ENCODE measurements around the gene METTL21C. TPM values are rescaled to one million over a fixed set of nuclear protein-coding genes. Genes with fewer than 3 reads are reported as not detected.

METTL21C gene
- polyA plus RNA-seq, 3 donors, result not detected

DNA sequence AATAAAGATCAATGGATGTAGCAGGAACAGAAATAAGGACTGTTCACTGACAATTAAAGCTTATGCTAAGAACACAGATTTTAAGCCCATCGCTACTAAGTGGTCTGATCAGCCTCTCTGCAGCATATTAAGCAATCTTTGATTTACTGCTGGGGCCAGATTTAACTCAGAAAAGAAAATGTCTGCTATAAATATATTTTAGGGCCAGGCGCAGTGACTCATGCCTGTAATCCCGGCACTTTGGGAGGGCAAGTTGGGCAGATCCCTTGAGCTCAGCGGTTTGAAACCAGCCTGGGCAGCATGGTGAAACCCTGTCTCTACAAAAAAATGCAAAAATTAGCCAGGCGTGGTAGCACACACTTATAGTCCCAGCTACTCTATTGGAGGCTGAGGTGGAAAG is 43.0 kb downstream of the METTL21C start:
- Histone ChIP-seq H3K27ac (ENCODE audit: low read depth in 1 of 2, low read length in 2 of 2) (no peak overlapping the region), H3K4me3 (replicated peaks in 1 of 3; ENCODE audit: low read depth in 2 of 3, low read length in 3 of 3) (no peak overlapping the region), H3K36me3 (replicated peaks in 1 of 2; ENCODE audit: control insufficient read depth in 1 of 2, insufficient read depth in 2 of 2, low read length in 2 of 2) (peaks cover 78 to 95% of the 10 kb centered on the region in 2 donors), H3K27me3 (ENCODE audit: control insufficient read depth in 2 of 2, insufficient read depth in 2 of 2, low read length in 2 of 2) (no peaks in the 10 kb centered on the region), H3K9me3 (replicated peaks in 1 of 2; ENCODE audit: control insufficient read depth in 1 of 2, insufficient read depth in 1 of 2, low read length in 2 of 2) (no peaks in the 10 kb centered on the region), H3K4me1 (ENCODE audit: control insufficient read depth in 1 of 2, insufficient read depth in 2 of 2, low read length in 2 of 2) (no peaks in the 10 kb centered on the region), H3K4me2 (replicated peaks; ENCODE audit: extremely low read depth, low read length, poor library complexity, severe bottlenecking) (no peak overlapping the region), H4K20me1 (ENCODE audit: insufficient read depth, low read length) (no peaks in the 10 kb centered on the region), H2AFZ (ENCODE audit: insufficient read depth, low read depth, low read length, poor library complexity, severe bottlenecking) (no peak overlapping the region), H3K9ac (ENCODE audit: insufficient read depth, low read length, poor library complexity, severe bottlenecking) (no peak overlapping the region), H3K79me2 (ENCODE audit: insufficient read depth, low read length) (no peaks in the 10 kb centered on the region)
- DNase-seq, result no peak
- Mint-ChIP-seq H3K27me3 (ENCODE audit: low read depth in 3 of 3) (no peaks in the 10 kb centered on the region), H3K4me3 (no peak overlapping the region), H3K36me3 (peaks cover 44 to 63% of the 10 kb centered on the region in 2 donors), H3K9me3 (peaks cover 0 to 2% (median 0%) of the 10 kb centered on the region in 7 donors), H3K27ac (no peak overlapping the region), H3K4me1 (no peaks in the 10 kb centered on the region)
- WGBS (ENCODE audit: insufficient coverage), result 100% methylated on average over 4 of the region's 5 CpGs
- TF ChIP-seq, protein P1, sequence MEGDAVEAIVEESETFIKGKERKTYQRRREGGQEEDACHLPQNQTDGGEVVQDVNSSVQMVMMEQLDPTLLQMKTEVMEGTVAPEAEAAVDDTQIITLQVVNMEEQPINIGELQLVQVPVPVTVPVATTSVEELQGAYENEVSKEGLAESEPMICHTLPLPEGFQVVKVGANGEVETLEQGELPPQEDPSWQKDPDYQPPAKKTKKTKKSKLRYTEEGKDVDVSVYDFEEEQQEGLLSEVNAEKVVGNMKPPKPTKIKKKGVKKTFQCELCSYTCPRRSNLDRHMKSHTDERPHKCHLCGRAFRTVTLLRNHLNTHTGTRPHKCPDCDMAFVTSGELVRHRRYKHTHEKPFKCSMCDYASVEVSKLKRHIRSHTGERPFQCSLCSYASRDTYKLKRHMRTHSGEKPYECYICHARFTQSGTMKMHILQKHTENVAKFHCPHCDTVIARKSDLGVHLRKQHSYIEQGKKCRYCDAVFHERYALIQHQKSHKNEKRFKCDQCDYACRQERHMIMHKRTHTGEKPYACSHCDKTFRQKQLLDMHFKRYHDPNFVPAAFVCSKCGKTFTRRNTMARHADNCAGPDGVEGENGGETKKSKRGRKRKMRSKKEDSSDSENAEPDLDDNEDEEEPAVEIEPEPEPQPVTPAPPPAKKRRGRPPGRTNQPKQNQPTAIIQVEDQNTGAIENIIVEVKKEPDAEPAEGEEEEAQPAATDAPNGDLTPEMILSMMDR (IDR thresholded peaks at IDR 0.05), result no peak
- intact Hi-C loops (cut with micrococcal nuclease), result no loop called here

DNA sequence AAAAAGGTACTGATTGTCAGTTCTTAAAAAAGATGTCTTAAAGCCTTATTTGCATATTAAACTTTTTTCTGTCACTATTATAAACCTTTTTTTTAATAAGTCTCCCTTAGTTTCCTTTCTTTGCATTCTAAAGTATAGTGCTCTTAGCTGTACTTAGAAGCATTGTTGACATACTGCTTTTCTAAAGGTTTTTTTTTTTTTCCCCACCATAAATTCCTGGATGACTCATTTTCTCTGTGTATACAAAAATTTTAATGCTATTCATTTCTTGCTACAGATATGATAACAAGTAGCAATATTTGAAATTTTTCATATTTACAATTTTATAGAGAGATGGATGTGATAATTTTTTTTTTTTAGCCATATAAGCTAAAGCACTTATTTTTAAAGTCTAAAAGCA is 43.5 kb downstream of the METTL21C start:
- Mint-ChIP-seq H3K27me3 (ENCODE audit: low read depth in 3 of 3) (no peaks in the 10 kb centered on the region), H3K4me3 (no peak overlapping the region), H3K36me3 (peaks cover 47 to 66% of the 10 kb centered on the region in 2 donors), H3K27ac (no peak overlapping the region), H3K9me3 (peaks cover 0 to 2% (median 0%) of the 10 kb centered on the region in 7 donors), H3K4me1 (no peaks in the 10 kb centered on the region)
- intact Hi-C loops (cut with micrococcal nuclease), result no loop called here
- H3K9ac ChIP-seq (ENCODE audit: insufficient read depth, low read length, poor library complexity, severe bottlenecking), result no peak overlapping the region
- H3K4me3 ChIP-seq (replicated peaks in 1 of 3; ENCODE audit: low read depth in 2 of 3, low read length in 3 of 3), result no peak overlapping the region
- H2AFZ ChIP-seq (ENCODE audit: insufficient read depth, low read depth, low read length, poor library complexity, severe bottlenecking), result no peak overlapping the region
- no peaks in the 10 kb centered on the region for H3K9me3 ChIP-seq (replicated peaks in 1 of 2; ENCODE audit: control insufficient read depth in 1 of 2, insufficient read depth in 1 of 2, low read length in 2 of 2)
- no peak overlapping the region for H3K27ac ChIP-seq (ENCODE audit: low read depth in 1 of 2, low read length in 2 of 2)
- no peaks in the 10 kb centered on the region for H3K79me2 ChIP-seq (ENCODE audit: insufficient read depth, low read length)
- no peaks in the 10 kb centered on the region for H4K20me1 ChIP-seq (ENCODE audit: insufficient read depth, low read length)
- peaks cover 79 to 95% of the 10 kb centered on the region in 2 donors for H3K36me3 ChIP-seq (replicated peaks in 1 of 2; ENCODE audit: control insufficient read depth in 1 of 2, insufficient read depth in 2 of 2, low read length in 2 of 2)
- no peaks in the 10 kb centered on the region for H3K4me1 ChIP-seq (ENCODE audit: control insufficient read depth in 1 of 2, insufficient read depth in 2 of 2, low read length in 2 of 2)
- no peak for DNase-seq
- H3K4me2 ChIP-seq (replicated peaks; ENCODE audit: extremely low read depth, low read length, poor library complexity, severe bottlenecking), result no peak overlapping the region
- TF ChIP-seq, protein P1 (IDR thresholded peaks at IDR 0.05), result no peak
- no peaks in the 10 kb centered on the region for H3K27me3 ChIP-seq (ENCODE audit: control insufficient read depth in 2 of 2, insufficient read depth in 2 of 2, low read length in 2 of 2)

All from CD14-positive monocyte (primary cell).